Stimulated activated CD8-positive, alpha-beta memory T cell treated with anti-CD3 and anti-CD28 coated beads, Interleukin-12 subunit alpha, Interleukin-12 subunit beta, amount 100 ng/mL, for 24 hours (primary cell): ENCODE data around the gene MTA2.
"Not testable (repeated sequence)": the region's sequence is repeated elsewhere in the genome, so short reads cannot be mapped to it uniquely, and the experiment has no call there.

Experiments
- DNase-seq: peaks from one replicate; pipeline ENCODE4 v3.0.0-alpha.2; 2020; ENCODE audit errors: extremely low read depth

Gene MTA2

DNA sequence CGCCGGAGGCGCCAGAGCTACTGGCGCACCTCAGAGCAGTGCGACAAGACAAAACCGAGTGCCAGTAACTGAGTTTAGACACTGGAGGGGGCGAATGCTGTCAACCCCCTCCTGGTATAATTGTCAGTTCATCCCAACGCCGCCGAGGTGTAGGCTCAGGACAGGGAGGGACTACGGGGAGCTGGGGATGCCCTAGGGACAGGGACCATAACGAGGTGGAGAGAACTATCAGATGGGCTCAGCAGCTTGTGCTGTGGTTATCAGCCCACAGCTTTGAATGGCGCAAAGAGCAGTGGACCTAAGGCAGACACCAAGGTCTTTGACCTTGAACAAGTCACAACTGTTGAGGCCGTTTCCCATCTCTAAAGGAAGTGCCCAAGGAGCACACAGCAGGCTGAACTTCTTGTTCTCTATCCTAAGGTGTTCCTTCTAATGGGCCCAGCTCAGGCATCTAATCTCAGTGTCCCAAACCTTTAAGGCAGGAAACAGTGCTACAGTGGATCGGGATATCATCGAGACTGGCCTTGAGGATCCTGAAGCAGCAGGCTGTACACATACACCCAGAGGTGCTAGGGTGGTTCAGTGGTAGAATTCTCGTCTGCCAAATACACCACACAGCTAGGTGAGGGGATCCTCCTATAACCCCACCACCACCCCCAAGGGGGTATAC, 9.4 kb downstream of the MTA2 start:
- DNase-seq = no peak

DNA sequence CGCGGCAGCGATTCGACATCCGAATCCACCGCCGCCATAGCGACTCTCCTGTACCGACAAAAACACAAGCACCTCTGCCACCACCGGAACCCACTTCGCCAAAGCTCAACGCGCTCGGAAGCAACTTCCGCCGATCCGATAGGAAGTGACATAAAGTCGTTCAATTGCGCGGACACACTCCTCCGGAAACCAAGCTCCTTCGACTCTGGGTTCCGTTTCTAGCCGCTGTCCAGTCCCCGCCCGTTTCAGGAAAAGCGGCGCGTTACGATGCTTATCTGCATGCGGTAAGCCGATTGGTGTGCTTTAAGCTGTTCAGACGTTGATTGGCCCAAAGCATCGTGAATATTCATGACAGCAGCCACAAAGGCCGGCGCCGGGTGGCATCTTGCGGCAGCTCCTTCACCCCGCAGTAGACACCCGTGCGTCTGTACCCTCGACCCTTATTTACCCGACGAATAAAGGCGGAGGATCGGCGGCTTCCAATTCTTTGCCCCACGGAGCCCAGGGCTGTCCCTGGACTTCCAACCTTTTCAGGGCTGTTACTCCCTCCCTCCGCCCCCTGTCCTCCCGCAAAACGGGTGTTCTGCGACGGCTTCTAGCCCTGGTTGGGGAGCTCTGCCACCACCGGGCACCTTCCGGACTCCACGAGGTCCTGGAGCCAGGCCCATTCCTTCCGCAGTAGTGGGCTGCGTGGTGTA, 10.1 kb downstream of the MTA2 start, which contains the start of gene TUT1:
TUT1 (minus strand) TSS at position 76 of the 698 bp plus-strand sequence; CDS start at position 38, 38 bp downstream.
- peak; percentile 83 for DNase-seq

DNA sequence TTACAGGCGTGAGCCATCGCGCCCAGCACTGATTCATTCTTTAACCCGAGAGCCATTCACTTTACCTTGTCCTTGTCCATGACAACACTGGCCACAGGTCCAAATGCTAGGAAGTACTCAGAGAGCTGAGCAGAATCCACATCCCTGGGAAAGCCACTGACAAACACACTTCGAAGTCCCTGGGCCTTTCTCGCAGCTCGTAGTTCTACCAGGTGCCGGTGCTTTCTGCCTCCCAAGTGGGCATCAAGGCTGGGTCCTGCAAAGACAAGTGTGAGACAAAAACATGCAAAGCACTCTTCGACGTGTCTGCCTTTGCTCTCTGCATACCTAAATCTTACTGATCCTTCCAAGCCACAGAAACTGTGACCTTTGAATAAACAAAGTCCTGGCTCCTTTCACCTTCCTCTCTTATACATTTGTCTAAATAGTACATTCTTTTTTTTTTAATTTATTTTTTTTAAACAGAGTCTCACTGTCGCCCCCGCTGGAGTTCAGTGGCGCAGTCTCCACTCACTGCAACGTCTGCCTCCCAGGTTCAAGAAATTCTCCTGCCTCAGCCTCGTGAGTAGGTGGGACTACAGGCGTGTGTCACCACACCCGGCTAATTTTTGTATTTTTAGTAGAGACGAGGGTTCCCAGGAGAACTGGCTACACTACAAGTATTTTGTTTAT, 12.6 kb downstream of the MTA2 start:
- no peak for DNase-seq

DNA sequence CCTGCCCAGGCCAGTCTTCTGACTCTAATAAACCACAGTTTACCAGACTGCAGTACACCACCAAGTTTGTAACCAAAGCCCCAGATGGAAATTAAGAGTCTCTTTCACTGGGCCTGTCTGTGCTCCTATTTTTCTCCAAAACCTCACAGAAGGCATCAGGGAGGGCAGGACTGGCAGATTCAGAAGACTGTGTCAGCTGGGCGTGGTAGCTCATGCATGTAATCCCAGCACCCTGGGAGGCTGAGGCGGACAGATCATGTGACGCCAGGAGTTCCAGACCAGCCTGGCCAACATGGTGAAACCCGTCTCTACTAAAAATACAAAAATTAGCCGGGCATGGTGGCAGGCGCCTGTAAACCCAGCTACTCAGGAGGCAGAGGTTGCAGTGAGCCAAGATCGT, 16.3 kb downstream of the MTA2 start:
- DNase-seq = not testable (repeated sequence)

DNA sequence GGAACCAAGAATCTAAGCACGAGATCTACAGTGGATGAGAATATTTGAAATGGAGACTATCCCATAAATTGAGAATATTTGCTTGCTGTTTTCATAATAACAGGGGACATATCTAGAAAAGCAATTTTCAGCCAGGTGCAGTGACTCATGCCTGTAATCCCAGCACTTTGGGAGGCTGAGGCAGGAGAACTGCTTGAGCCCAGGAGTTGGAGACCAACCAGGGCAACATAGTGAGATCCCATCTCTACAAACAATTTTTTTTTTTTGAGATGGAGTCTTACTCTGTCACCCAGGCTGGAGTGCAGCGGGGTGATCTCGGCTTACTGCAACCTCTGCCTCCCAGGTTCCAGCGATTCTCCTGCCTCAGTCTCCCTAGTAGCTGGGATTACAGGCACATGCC, 19.9 kb downstream of the MTA2 start:
- DNase-seq = not testable (repeated sequence)

DNA sequence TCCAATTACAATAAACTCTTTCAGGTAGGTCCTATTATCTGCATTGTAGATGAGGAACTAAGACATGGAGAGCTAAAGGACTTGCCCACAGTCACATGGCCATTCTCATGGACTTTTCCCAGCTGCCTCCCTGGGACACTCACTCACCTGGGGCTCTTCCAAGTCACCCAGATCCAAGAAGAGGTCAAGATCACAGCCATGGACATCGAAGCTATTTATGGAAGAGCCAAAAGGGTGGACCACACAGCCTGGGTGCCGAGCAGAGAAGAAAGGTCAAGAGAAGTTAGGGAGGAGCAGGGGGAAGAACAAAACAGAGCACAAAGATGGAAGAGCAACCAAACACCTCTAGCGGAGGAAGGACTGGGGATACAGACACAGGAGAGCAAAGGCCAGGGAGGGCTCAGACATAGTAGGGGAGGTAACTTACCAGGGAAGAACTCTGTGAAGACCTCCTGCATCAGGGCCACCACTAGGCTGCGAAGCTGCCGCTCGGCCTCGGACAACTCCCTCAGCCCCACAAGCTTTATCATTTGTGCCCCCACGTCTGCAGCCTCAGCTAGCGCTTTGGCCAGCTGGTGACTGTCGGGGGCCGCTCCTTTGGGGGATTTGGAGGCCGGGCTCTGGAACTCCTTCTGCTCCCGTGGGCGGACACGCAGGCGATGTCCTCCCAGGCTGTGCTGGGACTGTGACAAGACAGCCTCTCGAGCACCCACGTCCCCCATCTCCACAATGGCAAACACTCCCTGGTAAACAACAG, 20.5 kb downstream of the MTA2 start:
- no peak for DNase-seq

DNA sequence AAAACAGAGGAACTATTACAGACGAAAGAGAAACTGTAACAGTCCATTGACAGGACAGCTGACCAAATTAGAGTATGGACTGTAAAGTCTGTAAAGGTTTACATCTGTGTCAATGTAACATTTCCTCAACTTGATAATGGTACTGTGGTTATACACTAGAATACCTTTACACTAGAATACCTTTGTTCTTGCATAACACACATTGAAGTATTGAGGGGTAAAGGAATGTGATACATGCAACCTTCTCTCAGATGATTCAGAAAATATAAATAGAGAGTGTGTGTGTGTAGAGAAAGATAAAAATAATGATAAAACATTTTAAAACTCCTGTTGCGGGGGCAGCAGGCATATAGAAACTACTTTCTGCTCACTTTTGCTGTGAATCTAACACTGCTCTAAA, 22.4 kb downstream of the MTA2 start:
- DNase-seq = no peak

DNA sequence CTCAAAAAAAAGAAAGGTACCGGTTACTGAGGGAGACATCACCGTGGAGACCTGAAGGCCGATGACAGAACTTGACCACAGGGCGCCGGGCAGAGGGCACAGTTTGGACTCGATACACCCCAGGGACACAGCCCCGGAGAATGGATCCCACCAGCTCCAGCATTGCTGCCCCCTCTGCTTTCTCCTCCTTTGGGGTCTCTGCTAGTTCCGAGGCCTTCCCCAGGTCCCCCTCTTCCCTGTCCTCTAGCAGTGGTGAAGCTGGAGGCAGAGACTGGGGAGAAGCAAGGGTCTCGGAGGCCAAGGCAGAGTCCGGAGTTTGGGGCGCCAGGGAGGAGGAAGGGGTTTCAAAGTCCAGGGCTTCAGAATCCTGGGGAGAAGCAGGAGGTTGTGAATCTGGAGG, 23.1 kb downstream of the MTA2 start:
- DNase-seq = no peak

DNA sequence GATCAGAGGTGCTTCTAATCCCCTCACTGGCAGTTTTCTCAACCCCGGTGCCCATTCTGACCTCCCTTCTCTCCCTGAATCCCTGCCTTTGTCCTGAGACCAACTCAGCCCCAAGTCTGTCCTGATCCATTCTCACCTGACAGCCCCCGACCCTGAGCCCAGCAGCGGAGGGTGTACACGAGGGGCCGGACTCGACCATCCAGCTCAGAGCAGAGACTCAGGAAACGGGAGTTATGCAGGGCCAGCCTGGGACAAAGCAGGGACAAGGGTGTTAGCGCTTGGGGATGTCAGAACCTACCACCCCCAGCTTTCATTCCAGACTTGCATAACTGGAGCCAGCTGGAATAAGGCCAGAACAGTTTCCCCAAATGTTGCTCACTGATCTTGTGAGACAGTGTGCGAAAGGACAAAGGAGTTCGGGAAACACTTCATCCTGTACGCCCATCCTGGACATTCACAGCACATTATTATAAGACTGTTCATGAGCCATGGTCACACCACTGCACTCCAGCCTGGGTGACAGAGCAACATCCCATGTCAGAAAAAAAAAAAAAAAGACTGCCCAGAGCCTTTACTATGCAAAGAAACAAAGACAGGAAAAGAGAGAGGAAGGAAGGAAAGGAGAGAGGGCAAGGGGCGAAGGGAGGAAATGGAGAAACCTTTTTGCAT, 24.5 kb downstream of the MTA2 start:
- DNase-seq = no peak

DNA sequence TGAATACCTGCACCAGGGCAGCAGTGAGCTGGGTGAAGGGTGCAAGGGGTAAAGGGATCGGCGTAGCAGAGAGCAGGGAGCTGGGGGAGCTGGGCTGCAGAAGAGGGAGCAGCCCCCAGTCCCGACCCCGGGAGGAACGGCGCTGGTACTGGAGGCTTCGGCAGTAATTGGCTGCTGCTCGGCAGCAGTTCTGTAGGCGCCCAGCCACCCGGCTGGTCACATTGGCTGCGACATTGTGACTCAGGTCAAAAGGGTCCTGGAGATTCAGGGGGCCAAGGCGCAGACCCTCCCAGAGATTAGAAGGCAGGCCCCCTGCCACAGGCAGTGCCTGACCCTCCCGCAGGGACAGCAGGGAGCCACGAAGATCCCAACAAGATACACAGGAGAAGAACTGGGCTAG, 25.8 kb downstream of the MTA2 start:
- DNase-seq = no peak

DNA sequence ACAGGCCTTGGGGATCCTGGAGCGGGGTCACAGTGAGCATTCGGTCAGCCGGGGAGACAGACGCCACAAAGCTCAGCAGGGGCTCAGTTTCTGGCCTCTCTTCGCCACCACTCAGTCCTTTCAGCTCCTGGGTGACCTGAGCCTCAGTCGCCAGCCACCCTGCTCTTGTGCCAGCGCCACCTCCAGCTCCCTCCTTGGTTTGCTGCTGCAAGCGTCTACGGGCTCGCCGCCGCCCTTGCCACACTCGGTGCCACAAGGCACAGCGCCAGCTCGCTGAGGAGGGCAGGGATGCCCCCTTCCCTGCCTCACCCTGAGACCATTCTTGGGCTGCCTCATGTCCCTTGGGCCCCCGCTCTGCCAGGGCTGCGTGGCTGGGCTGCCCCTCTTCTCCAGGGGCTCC, 26.5 kb downstream of the MTA2 start:
- DNase-seq = no peak

DNA sequence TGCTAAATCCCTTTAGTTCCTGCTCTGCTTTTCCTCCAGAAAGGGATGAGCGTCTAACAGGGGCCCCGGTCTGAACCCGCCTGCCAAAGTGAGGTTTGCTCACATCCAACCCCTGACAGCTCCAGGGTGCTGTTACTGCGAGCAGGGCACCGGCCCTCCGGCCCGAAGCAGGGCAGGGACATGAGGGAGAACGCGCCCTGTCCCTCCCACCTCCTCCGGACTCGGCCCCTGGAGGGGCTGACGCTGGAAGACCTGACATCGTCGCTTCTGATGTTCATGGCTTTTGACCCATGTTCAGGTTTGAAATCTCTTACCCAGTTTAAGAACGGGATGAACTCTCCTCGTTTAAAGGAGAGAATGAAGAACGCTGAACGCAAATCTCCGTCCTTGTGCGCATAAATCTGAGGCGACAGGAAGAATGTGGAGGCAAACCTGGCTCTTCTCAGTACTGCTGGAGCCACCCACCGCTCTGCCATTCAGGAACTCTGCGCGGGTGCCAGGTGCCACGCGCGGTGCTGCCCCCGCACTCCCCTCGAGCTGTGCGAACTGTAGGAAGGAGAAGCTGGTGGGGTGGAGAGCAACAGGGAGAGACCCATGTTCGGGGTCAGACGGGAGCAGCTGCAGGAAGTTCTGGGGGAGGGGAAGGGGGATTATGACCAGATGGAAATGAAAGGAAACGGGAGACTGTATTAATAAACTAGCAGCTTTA, 27.1 kb downstream of the MTA2 start:
- no peak for DNase-seq

DNA sequence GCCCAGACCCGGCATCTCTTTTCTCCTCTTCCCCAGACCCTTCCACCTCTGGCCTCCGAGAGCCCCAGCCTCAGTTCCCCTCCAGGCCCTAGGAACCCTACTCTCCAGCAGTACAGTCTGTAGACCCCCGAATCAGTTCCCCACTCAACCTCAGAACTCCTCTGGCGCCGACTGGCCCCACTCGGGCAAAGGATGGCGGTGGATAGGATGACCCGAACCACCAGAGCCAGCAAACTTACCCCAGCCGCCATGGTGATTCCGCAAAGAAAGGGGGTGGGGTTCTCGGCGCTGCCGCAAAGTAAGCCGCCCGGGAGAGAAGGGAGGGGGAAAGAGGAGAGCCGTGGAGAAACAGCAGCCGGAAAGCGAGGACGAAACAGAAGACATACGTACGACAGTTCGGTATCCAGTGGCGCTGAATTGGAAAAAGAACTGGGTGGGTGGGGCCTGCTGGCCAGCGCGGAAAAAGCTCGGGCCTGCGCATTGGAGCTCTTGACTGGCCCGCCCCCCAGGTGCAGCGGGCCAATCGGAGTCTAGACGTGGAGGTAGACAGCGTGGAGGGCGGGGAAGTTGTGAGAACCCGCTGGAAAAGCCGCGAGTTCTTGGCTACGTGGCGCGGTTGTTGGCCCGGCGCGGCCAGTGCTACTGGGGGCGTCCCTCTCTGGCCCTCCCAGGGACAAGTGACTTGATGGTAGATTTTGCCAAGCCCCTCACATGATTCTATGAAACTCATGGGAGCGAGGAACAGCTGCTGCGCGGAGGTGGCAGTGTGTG, 27.9 kb downstream of the MTA2 start, which contains the start of gene EEF1G:
EEF1G (minus strand) TSS at position 300 of the 771 bp plus-strand sequence; CDS start at position 251, 49 bp downstream.
- peak; percentile 94 for DNase-seq

DNA sequence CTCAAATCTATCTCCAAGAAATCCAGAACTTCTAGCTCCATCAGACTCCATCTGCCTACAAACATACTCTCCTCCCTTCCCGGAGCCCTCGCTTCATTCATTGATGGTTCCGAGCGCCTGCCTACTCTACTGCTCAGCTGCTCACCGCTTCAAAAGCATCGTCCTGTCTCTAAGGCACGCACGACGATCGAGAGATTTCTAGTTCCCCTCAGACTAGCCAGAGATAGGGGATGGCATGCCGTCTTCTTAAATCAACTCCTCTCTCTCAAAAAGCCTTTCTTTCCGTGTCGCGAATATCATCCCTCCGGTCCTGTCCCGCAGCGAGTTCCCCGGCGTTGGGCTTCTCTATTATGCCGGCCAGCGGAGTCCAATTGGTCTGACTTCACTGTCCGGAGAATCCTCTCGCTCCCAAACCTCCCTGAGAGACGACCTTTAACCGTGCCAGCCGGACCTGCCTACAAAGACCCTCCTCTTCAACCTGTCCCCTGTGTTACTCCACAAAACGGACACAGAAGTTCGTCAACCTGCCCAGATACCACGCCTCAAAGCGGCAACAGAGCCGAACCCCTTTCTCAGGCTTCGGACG, 28.6 kb downstream of the MTA2 start:
- DNase-seq = no peak

DNA sequence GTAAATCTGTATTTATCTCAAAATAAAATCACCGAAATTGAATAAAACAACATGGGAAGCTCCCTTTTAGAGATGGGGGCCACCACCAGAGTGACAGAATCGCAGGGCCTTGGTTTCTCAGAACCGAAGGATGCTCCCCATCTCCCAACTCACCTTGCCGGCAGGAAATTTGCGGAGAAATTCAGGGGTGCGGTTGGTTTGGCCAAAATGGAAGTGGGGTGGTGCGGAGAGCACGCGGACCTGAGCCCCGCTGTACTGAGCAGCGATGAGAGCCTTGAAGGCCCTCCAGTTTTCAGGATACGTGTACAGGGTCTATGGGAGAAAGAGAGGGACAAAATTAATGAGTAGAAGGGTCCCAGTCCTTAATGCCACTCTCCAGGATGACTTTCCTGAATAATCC, 29.2 kb downstream of the MTA2 start:
- DNase-seq = no peak

DNA sequence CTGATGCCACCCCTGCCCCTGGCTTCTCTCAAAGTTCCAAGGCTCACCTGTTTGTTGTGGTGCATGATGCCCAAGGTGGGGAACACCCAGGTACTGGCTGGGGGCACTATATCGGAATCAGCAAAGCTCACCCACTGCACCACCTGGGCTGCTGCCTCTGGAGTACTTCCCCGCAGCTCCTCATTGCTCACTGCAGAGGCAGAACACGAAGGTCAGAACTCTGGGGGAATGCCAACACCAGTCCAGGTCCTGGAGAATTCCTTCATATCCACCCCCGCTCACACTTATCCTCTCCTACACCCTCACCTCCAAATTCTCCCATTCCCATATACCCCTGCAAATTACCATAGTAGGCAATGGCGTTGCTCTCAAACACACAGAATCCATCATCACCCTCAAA, 30.2 kb downstream of the MTA2 start:
- DNase-seq = not testable (repeated sequence)

DNA sequence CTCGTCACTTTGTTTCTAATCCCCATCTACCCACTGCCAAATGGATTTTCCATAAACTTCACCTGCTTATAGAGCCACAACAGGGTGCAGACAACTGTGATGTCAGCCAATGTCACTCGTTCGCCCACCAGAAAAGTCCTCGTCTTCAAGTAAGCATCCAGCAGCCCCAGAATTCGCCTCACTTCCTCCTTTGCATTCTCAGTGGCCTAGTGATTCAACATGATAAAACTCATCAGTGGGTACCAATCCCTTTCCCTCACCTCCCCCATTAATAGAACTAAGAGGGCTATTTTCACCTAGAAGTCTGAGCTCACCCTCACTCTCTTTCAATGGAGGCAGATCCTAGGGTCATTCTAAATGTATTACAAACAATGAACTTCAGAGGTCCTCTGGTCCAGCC, 30.8 kb downstream of the MTA2 start:
- not testable (repeated sequence) for DNase-seq

DNA sequence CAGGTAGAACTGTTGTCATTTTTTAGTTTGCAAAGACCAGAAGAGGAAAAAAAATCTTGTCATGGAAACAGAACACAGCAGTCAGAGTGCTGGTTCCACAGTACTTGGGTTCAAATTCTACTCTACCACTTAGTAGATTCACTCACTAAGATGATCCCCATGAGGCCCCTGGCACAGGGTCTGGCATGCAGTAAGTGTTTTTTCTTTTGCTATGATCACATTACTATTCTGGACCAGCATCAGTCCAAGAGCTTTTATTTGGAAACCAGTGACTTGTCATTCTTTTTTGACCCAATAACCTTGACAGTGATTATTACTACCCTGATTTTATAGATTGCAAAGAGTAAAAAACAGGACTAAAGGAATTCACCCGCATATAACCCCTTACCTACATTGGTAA, 32.1 kb downstream of the MTA2 start:
- no peak for DNase-seq

DNA sequence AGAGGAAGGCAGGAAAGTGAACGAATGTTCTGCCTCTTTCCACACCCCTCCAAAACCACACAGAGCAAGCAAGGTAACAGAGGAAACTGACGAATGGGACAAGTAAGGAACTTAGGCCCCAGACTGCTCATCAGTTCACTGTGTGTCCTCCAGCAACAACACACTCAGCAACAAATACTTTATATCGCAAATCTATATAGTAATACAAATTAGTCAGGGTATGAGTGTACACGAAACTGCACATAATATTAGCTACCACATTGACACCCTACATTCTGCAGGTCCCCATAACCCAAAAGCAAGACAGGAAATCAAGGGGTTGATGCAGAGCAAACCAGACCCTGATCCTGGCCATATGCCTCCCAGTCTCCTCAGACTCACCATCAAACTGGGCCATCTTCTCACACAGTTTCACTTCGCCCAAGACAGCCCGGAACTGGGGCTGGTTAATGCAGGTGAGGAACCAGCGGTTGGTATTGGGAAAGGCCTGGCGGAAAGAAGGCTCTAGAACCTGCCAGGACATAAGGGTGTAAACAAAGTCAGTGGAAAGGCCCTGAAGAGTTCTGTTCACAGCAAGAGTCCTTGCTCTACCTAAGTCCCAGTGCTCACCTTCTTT, 34.5 kb downstream of the MTA2 start:
- no peak for DNase-seq
